GM12878 (cell line): ENCODE measurements around the gene JTB. TPM values are rescaled to one million over a fixed set of nuclear protein-coding genes. Genes with fewer than 3 reads are reported as not detected.

Source experiments
- BACH1 ChIP-seq: fragments of 450-650 bp; IDR thresholded peaks from 2 replicates; pipeline ENCODE4 v1.6.1; 2017; ENCODE audit warnings: mild to moderate bottlenecking, borderline replicate concordance
- CEBPB ChIP-seq, 2 experiments: fragments of 150-350 bp in 1 of 2; IDR thresholded peaks; 2 replicates each; pipeline ENCODE4 v1.6.1; 2012 to 2014; ENCODE audit warnings: low read depth in 2 of 2, low read length in 2 of 2, borderline replicate concordance in 1 of 2, inconsistent platforms in 1 of 2
- CHD4 ChIP-seq: fragments of 200-600 bp; sonication (generic); IDR thresholded peaks from 2 replicates; pipeline ENCODE4 v1.6.1; 2016; ENCODE audit warnings: mild to moderate bottlenecking
- CREB1 ChIP-seq: IDR thresholded peaks from 2 replicates; pipeline ENCODE4 v1.6.1; 2012; ENCODE audit warnings: low read depth, mild to moderate bottlenecking, inconsistent platforms
- EED ChIP-seq: sonication (generic); IDR thresholded peaks from 2 replicates; pipeline ENCODE4 v1.6.1; 2016; ENCODE audit warnings: antibody characterized with exemption, low read depth
- IKZF1 ChIP-seq: fragments of 450-650 bp; conservative IDR thresholded peaks from 2 replicates; pipeline ENCODE4 v1.6.1; 2017; ENCODE audit warnings: antibody characterized with exemption, mild to moderate bottlenecking
- MTA3 ChIP-seq: IDR thresholded peaks from 2 replicates; pipeline ENCODE4 v1.6.1; 2012; ENCODE audit warnings: low read length, inconsistent platforms, borderline replicate concordance
- NFXL1 ChIP-seq: fragments of 450-650 bp; IDR thresholded peaks from 2 replicates; pipeline ENCODE4 v1.6.1; 2017; ENCODE audit warnings: antibody characterized with exemption, mild to moderate bottlenecking, borderline replicate concordance
- PAX5 ChIP-seq: IDR thresholded peaks from 2 replicates; pipeline ENCODE4 v1.6.1; 2011; ENCODE audit warnings: low read depth, low read length, borderline replicate concordance
- POLR2AphosphoS5 ChIP-seq: IDR thresholded peaks from 2 replicates; pipeline ENCODE4 v1.6.1; 2011; ENCODE audit warnings: mild to moderate bottlenecking, low read length, inconsistent platforms
- RAD21 ChIP-seq: IDR thresholded peaks from 2 replicates; pipeline ENCODE4 v1.6.1; 2011; ENCODE audit warnings: mild to moderate bottlenecking, low read depth, low read length, moderate library complexity; ENCODE audit not compliant: insufficient read depth
- RELA ChIP-seq: fragments of 450-650 bp; IDR thresholded peaks from 2 replicates; pipeline ENCODE4 v1.8.0; 2014; ENCODE audit warnings: borderline replicate concordance; ENCODE audit not compliant: partially characterized antibody
- SIX5 ChIP-seq: IDR thresholded peaks from 2 replicates; pipeline ENCODE4 v1.6.1; 2011; ENCODE audit warnings: mild to moderate bottlenecking, low read depth, low read length, moderate library complexity; ENCODE audit not compliant: severe bottlenecking
- SMAD5 ChIP-seq: IDR thresholded peaks from 2 replicates; pipeline ENCODE4 v1.6.1; 2016; ENCODE audit warnings: antibody characterized with exemption, low read depth
- SMC3 ChIP-seq: IDR thresholded peaks from 2 replicates; pipeline ENCODE4 v1.6.1; 2011; ENCODE audit warnings: low read length, improper control_type of control experiment, borderline replicate concordance
- ZBTB11 ChIP-seq: fragments of 450-650 bp; formaldehyde crosslinking; IDR thresholded peaks from 2 replicates; pipeline ENCODE4 v1.5.0; 2022; ENCODE audit warnings: mild to moderate bottlenecking, missing genetic modification characterization
- ZBTB40 ChIP-seq: fragments of 450-650 bp; IDR thresholded peaks from 2 replicates; pipeline ENCODE4 v1.6.1; 2016; ENCODE audit warnings: mild to moderate bottlenecking, moderate library complexity, borderline replicate concordance
- ZNF592 ChIP-seq: fragments of 450-650 bp; IDR thresholded peaks from 2 replicates; pipeline ENCODE4 v1.6.1; 2017; ENCODE audit warnings: mild to moderate bottlenecking, moderate library complexity
- ZZZ3 ChIP-seq: IDR thresholded peaks from 2 replicates; pipeline ENCODE4 v1.6.1; 2011; ENCODE audit warnings: low read depth; ENCODE audit not compliant: control insufficient read depth, insufficient read length
- polyA plus RNA-seq, 11 experiments: library from polyadenylated mRNA; depleted of rRNA in 4 of 11; unstranded in 6 of 11; stranded (reverse) in 5 of 11; fragments of >200 nt; fragmentation: Nextera tagmentation in 4 of 11; fragmentation: Illumina TruSeq in 1 of 11; extraction: Ambion mirVana in 4 of 11; extraction: Trizol in 1 of 11; gene quantifications; 1 replicate in 1 of 11; 2 replicates in 10 of 11; pipeline versions ENCODE4 v1.2.1 to v1.2.3, GENCODE V29; 2011 to 2016; ENCODE audit warnings: inconsistent platforms in 2 of 11, missing spikeins in 2 of 11, low read depth in 1 of 11
- total RNA-seq, 4 experiments: library from RNA; depleted of rRNA in 3 of 4; stranded (reverse); fragments of >200 nt in 3 of 4; fragmentation: Illumina TruSeq in 1 of 4; extraction: Trizol in 1 of 4; gene quantifications; 2 replicates each; pipeline versions ENCODE4 v1.2.1 to v1.2.3, GENCODE V29; 2013 to 2021

Gene JTB
- total and polyA plus RNA-seq, 10 of the 15 experiments (the other 5 are each of a cell fraction or from before 2014, with no cell fraction given): 25.0 to 298 (median 155) TPM

GRCh38 chr1:153990468-153991150 lies 13.1 kb upstream of the JTB start, which contains the start of gene RPS27 (continued):
- TF ChIP-seq ZZZ3 (no peak), CEBPB (IDR thresholded peaks at IDR 0.05; ENCODE audit: borderline replicate concordance in 1 of 2, low read depth in 2 of 2, low read length in 2 of 2) (no peak), SIX5 (peak; percentile 82), ZBTB11 (CRISPR knock-in tag) (peak; percentile 61; the same call in 1 of the 2 replicates), CHD4 (no peak), ZNF592 (peak; percentile 100), MTA3 (peak; percentile 93; the same call in 1 of the 2 replicates), BACH1 (peak; percentile 84), RAD21 (no peak), SMAD5 (peak; percentile 99), RELA (peak; percentile 39), SMC3 (no peak), ZBTB40 (peak; percentile 94), CREB1 (peak; percentile 98), EED (peak; percentile 41; the same call in 1 of the 2 replicates), NFXL1 (no peak), PAX5 (peak; percentile 68; the same call in 1 of the 2 replicates), POLR2AphosphoS5 (peak; percentile 100), IKZF1 (peak; percentile 86)
